GM19324 (cell line): ENCODE data around the gene ANKZF1.

Experiments
- ATAC-seq: cut with Tn5 transposase; IDR thresholded peaks from one replicate; pipeline ENCODE4 v1.9.1; 2021; ENCODE audit warnings: mild to moderate bottlenecking, moderate library complexity; ENCODE audit not compliant: unreplicated experiment, low FRiP score

Gene ANKZF1

GRCh38 chr2:219207884-219208740, 21.5 kb upstream of the ANKZF1 start:
- ATAC-seq = no peak

- no peak for ATAC-seq
Observed at GRCh38 chr2:219209236-219210195, 20.1 kb upstream of the ANKZF1 start.

- no peak for ATAC-seq
Observed at GRCh38 chr2:219210196-219210885, 19.3 kb upstream of the ANKZF1 start.

GRCh38 chr2:219210886-219211362, 18.7 kb upstream of the ANKZF1 start:
- ATAC-seq = no peak

GRCh38 chr2:219213026-219213415, 16.6 kb upstream of the ANKZF1 start:
- no peak for ATAC-seq

- no peak for ATAC-seq
Observed at GRCh38 chr2:219213486-219214071, 16.0 kb upstream of the ANKZF1 start.

- ATAC-seq = no peak
Observed at GRCh38 chr2:219214141-219214540, 15.5 kb upstream of the ANKZF1 start.

- no peak for ATAC-seq
Observed at GRCh38 chr2:219214786-219215185, 14.8 kb upstream of the ANKZF1 start.

GRCh38 chr2:219215871-219216534, 13.6 kb upstream of the ANKZF1 start:
- ATAC-seq = no peak

GRCh38 chr2:219216535-219216915, 13.1 kb upstream of the ANKZF1 start:
- no peak for ATAC-seq

- no peak for ATAC-seq
Observed at GRCh38 chr2:219218217-219218731, 11.3 kb upstream of the ANKZF1 start.

GRCh38 chr2:219218732-219219701, 10.6 kb upstream of the ANKZF1 start, which contains the start of gene ABCB6:
Gene ABCB6, minus strand, starts transcription at chr2:219218958. Its CDS starts 285 bp downstream, at chr2:219218673.
- peak; percentile 84 for ATAC-seq

- ATAC-seq = no peak
Observed at GRCh38 chr2:219219784-219220532, 9.6 kb upstream of the ANKZF1 start.

- no peak for ATAC-seq
Observed at GRCh38 chr2:219220652-219221402, 8.8 kb upstream of the ANKZF1 start.

- no peak for ATAC-seq
Observed at GRCh38 chr2:219221957-219222518, 7.6 kb upstream of the ANKZF1 start.

GRCh38 chr2:219223831-219224610, 5.6 kb upstream of the ANKZF1 start:
- no peak for ATAC-seq
